ENCODE measurements around the gene TGFBR3.

Gene TGFBR3

DNA sequence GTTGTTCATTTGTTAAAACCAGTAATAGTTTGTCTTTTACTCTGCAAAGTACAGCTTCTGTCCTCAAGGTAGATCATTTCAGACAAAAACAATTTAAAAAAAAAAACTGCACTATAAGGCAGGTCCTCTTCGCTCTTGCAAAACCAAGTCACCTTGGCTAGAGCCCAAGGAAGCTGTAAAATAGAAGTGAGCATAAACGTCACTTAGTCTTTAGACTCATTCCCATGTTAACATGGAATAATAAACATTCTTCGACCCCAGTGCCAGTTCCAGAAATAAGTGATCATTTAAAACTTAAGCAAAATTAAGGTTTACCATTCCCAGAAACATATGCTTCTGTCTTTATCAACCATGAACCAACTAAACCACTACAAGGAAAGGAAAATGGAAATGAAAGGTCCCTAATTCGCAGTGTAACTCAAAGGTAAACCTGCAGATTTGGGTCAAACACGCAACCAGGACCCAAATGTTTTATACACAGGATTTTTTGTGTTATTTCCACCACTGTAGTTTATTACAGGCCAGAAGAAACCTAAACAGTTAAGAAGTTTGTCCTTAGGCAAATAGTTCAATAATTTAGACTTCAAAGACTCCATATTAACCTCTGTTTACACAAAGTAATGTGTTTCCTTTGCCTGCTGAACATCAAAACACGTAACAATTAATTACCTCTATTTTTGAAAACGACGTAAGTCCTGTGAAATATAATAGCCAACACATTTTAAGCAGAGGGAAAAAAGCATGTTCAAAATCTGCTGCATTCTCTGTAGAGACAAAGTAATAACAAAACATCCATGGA, 54.6 kb downstream of the TGFBR3 start:
- ATAC-seq (ENCODE audit: low read depth) (no peak), DNase-seq (ENCODE audit: low spot score) (no peak)
- Histone ChIP-seq H3K4me3 (ENCODE audit: severe bottlenecking) (no peak overlapping the region), H3K27me3 (ENCODE audit: insufficient read depth, poor library complexity, severe bottlenecking) (no peaks in the 10 kb centered on the region), H3K9me3 (ENCODE audit: severe bottlenecking) (no peaks in the 10 kb centered on the region), H3K4me1 (ENCODE audit: insufficient read depth, poor library complexity, severe bottlenecking) (peaks cover 6% of the 10 kb centered on the region), H3K36me3 (ENCODE audit: low read depth) (no peaks in the 10 kb centered on the region), H3K27ac (ENCODE audit: poor library complexity, severe bottlenecking) (no peak overlapping the region)
- TF ChIP-seq, protein P1, sequence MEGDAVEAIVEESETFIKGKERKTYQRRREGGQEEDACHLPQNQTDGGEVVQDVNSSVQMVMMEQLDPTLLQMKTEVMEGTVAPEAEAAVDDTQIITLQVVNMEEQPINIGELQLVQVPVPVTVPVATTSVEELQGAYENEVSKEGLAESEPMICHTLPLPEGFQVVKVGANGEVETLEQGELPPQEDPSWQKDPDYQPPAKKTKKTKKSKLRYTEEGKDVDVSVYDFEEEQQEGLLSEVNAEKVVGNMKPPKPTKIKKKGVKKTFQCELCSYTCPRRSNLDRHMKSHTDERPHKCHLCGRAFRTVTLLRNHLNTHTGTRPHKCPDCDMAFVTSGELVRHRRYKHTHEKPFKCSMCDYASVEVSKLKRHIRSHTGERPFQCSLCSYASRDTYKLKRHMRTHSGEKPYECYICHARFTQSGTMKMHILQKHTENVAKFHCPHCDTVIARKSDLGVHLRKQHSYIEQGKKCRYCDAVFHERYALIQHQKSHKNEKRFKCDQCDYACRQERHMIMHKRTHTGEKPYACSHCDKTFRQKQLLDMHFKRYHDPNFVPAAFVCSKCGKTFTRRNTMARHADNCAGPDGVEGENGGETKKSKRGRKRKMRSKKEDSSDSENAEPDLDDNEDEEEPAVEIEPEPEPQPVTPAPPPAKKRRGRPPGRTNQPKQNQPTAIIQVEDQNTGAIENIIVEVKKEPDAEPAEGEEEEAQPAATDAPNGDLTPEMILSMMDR (IDR thresholded peaks at IDR 0.05; ENCODE audit: poor library complexity, severe bottlenecking), result no peak

DNA sequence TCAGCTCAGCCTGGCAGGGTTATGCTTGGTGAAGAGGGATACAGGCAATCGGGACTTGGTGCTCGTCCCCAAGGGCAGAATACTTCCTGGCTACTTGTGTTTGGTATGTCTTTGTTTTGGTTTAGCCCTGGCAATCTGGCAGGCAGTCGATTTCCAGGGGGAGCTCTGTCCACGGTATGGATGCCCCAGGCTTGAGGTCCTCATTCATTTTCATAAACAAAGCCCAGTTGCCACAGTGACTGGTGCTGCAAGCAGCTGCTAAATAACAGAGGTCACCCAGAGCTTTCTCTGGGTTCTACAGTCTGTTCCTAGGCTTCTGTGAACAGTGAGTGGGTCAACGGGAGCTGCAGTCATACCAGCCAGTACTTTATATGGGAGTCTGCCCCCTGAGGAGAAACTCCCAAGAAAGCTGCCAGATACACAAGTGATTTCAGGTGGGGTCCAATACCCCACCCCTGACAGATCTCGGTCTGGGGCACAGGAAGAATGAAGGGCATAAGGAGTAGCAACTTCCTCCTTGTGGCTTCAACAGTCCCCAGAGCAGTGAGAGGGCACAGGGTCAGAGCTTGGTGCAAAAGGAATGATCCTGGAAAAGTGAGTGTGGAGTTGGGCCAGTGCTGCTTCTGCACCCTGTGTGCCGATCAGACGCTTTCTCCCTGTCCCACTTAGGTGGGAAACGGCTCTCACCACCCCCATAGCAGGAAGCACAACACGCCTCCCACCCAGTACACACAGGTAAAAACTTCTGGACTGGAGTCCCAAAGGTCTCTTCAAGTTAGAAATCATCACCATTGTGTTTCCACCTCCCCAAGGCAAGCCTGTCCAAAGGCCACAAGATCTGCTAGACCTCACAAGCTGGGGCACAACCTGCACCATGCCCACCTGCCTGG, 55.5 kb downstream of the TGFBR3 start:
- DNase-seq (ENCODE audit: low spot score), result no peak
- no peak overlapping the region for H3K27ac ChIP-seq (ENCODE audit: poor library complexity, severe bottlenecking)

DNA sequence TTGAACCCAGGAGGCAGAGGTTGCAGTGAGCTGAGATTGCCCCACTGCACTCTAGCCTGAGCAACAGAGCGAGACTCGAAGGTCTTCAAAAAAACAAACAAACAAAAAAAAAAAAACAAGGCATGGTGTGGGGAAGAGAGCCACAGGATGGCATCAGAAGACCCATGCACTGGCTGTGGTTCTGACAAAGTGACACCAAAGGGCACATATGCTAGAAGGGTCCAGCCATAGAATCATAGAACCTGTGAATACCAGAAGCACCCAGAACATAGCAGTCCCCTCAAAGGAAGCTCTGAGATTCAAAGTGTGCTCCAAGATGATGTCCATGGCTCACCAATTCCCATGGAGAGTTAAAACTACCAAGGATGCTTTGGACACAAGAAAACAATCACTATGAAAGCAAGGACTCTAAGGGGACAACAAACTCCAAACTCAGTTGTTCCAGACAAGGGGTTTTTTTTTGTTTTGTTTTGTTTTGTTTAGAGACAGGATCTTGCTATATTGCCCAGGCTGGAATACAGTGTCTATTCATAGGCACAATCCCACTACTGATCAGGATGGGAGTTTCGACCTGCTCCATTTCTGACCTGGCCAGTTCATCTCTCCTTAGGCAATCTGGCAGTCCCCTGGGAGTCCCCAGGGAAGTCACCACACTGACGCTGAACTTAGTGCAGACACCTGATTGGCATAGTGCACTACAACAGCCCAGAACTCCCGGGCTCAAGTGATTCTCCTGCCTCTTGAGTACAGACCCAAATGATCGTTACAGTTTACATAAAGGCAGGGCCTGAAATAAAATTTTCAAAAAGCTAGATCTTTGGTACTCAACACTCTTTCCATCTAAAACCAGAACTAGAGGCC, 56.4 kb downstream of the TGFBR3 start:
- H3K27me3 ChIP-seq (ENCODE audit: insufficient read depth, poor library complexity, severe bottlenecking), result no peaks in the 10 kb centered on the region
- no peak for DNase-seq (ENCODE audit: low spot score)
- no peak for ATAC-seq (ENCODE audit: low read depth)

More for the DNA sequence above, 55.5 kb downstream of the TGFBR3 start:
- Histone ChIP-seq H3K36me3 (ENCODE audit: low read depth) (no peaks in the 10 kb centered on the region), H3K4me1 (ENCODE audit: insufficient read depth, poor library complexity, severe bottlenecking) (peaks cover 6% of the 10 kb centered on the region), H3K4me3 (ENCODE audit: severe bottlenecking) (no peak overlapping the region), H3K27me3 (ENCODE audit: insufficient read depth, poor library complexity, severe bottlenecking) (no peaks in the 10 kb centered on the region), H3K9me3 (ENCODE audit: severe bottlenecking) (no peaks in the 10 kb centered on the region)
- TF ChIP-seq, protein P1 (IDR thresholded peaks at IDR 0.05; ENCODE audit: poor library complexity, severe bottlenecking), result peak; percentile 10
- ATAC-seq (ENCODE audit: low read depth), result no peak; the same call in 2 of the 3 replicates

DNA sequence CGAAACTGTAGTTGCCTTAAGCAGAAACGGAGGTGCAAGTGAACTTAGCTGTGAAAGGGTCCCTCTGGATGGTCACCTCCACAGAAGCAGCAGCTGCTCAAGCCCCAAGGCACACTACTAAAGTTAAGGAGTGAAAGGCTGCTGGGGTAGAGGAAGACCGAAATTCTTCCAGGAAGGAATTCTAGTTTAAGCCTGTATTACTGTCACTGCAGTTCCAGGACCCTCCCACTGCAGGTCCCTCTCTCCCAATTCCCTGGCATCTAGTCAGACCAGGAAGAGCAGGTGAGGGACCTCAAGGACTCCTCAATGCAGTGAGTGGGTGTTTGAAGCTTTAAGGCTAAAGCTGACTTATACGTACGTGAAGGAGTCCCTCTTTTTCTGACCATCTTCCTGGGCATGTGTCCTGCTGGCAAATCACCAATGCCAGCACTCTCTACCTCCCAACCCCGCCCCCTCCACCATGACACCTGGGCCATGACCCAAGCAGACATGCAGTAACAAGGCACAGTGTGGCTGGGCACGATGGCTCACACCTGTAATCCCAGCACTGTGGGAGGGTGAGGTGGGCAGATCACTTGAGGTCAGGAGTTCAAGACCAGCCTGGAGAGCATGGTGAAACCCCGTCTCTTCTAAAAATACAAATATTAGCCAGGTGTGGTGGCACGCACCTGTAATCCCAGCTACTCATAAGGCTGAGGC, 57.2 kb downstream of the TGFBR3 start:
- TF ChIP-seq, protein P1 (IDR thresholded peaks at IDR 0.05; ENCODE audit: poor library complexity, severe bottlenecking), result no peak
- no peak for DNase-seq (ENCODE audit: low spot score)
- no peaks in the 10 kb centered on the region for H3K36me3 ChIP-seq (ENCODE audit: low read depth)
- no peaks in the 10 kb centered on the region for H3K27me3 ChIP-seq (ENCODE audit: insufficient read depth, poor library complexity, severe bottlenecking)
- H3K27ac ChIP-seq (ENCODE audit: poor library complexity, severe bottlenecking), result no peak overlapping the region
- no peak overlapping the region for H3K4me3 ChIP-seq (ENCODE audit: severe bottlenecking)
- ATAC-seq (ENCODE audit: low read depth), result no peak
- H3K9me3 ChIP-seq (ENCODE audit: severe bottlenecking), result no peaks in the 10 kb centered on the region
- H3K4me1 ChIP-seq (ENCODE audit: insufficient read depth, poor library complexity, severe bottlenecking), result peaks cover 6% of the 10 kb centered on the region

More for the DNA sequence above, 56.4 kb downstream of the TGFBR3 start:
- no peak overlapping the region for H3K4me3 ChIP-seq (ENCODE audit: severe bottlenecking)
- TF ChIP-seq, protein P1 (IDR thresholded peaks at IDR 0.05; ENCODE audit: poor library complexity, severe bottlenecking), result no peak
- H3K27ac ChIP-seq (ENCODE audit: poor library complexity, severe bottlenecking), result no peak overlapping the region
- no peaks in the 10 kb centered on the region for H3K9me3 ChIP-seq (ENCODE audit: severe bottlenecking)
- peaks cover 6% of the 10 kb centered on the region for H3K4me1 ChIP-seq (ENCODE audit: insufficient read depth, poor library complexity, severe bottlenecking)
- H3K36me3 ChIP-seq (ENCODE audit: low read depth), result no peaks in the 10 kb centered on the region
